ENCODE measurements around the gene NTRK2.

DNA sequence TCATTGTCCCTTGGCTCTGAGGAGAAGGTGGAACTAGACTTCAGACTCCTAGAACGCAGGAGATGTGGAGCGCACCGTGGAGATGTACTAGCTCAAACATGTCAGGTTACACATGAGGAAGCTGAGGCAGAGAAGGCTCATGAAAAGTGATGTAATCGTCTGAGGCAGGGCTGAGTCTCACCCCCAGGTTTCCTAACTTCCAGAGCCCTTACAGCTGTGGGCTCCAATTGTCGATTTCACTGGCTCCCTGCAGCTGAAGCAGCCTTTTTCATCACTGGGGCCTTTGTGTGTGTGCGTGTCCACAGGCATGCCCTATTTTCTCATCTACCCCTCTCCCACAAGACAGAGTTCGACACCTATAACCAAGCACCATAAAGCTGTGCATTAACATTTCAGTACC is 370.6 kb downstream of the NTRK2 start:
- TF ChIP-seq, protein P1, sequence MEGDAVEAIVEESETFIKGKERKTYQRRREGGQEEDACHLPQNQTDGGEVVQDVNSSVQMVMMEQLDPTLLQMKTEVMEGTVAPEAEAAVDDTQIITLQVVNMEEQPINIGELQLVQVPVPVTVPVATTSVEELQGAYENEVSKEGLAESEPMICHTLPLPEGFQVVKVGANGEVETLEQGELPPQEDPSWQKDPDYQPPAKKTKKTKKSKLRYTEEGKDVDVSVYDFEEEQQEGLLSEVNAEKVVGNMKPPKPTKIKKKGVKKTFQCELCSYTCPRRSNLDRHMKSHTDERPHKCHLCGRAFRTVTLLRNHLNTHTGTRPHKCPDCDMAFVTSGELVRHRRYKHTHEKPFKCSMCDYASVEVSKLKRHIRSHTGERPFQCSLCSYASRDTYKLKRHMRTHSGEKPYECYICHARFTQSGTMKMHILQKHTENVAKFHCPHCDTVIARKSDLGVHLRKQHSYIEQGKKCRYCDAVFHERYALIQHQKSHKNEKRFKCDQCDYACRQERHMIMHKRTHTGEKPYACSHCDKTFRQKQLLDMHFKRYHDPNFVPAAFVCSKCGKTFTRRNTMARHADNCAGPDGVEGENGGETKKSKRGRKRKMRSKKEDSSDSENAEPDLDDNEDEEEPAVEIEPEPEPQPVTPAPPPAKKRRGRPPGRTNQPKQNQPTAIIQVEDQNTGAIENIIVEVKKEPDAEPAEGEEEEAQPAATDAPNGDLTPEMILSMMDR (IDR thresholded peaks at IDR 0.05): no peak
- no peak for TF ChIP-seq ZFX (IDR thresholded peaks at IDR 0.05; ENCODE audit: borderline replicate concordance)

All from 22Rv1 (cell line).